IPS-18a (cell line): Measurements from ENCODE around the gene RNF212.

Experiments
- H3K27ac ChIP-seq: one replicate; pipeline ENCODE4 v1.5.1; 2013; ENCODE audit warnings: low read length
- H3K27me3 ChIP-seq: one replicate; pipeline ENCODE4 v1.6.1; 2013; ENCODE audit warnings: mild to moderate bottlenecking, low read length; ENCODE audit not compliant: control insufficient read depth, insufficient read depth
- H3K36me3 ChIP-seq: one replicate; pipeline ENCODE4 v1.6.1; 2013; ENCODE audit warnings: low read depth, low read length; ENCODE audit not compliant: control insufficient read depth
- H3K4me1 ChIP-seq: one replicate; pipeline ENCODE4 v1.6.1; 2013; ENCODE audit warnings: low read depth, low read length; ENCODE audit not compliant: control insufficient read depth
- H3K4me3 ChIP-seq: one replicate; pipeline ENCODE4 v1.5.1; 2013; ENCODE audit warnings: low read length
- H3K9ac ChIP-seq: one replicate; pipeline ENCODE4 v1.6.1; 2013; ENCODE audit warnings: mild to moderate bottlenecking, low read length, moderate library complexity
- H3K9me3 ChIP-seq: one replicate; pipeline ENCODE4 v1.6.1; 2013; ENCODE audit warnings: low read depth, low read length; ENCODE audit not compliant: control insufficient read depth

The RNF212 gene

DNA sequence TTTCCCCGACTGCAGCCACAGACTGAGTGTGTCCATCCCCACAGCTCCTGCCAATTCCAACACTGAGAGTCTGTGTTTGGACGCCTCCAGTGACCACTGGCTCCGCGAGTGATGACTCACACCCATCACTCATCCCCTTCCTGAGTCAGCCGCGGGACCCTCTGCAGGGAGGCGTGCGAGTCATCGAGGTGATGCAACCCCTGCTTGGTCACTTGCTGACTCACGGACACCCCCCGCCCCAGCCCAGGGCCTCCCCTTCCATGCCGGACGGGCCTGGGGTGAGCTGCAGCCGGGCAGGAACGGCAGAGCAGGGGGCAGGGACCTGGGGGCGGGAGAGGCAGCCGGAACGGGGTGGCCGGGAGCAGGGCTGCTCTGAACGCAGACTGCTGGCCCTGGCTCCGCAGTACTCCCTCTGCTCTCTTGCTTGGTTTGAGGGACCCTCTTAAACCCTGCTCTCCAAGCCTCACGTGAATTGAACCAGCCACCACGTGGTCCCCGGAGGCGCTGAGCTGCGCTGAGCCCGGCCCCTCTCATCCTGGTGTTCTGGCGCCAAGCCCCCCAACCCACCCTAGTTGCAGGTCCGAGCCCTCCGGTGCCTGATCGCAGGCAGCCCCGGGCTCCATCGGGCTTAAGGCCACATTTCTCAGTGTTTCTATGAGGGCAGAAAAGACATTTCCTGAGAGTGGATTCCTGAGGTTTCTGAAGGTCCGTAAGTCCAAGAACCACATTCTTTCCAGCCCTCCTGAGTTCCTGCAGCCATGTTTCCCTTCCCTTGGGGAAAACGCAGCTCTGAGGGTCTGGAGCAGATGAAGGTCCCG, 69.5 kb downstream of the RNF212 start:
- no peak overlapping the region for H3K27ac ChIP-seq
- no peaks in the 10 kb centered on the region for H3K36me3 ChIP-seq
- H3K4me3 ChIP-seq, result no peak overlapping the region
- no peaks in the 10 kb centered on the region for H3K9me3 ChIP-seq
- peaks cover 3% of the 10 kb centered on the region for H3K4me1 ChIP-seq
- H3K9ac ChIP-seq, result peak overlapping the region; percentile 1
- H3K27me3 ChIP-seq, result peaks cover 54% of the 10 kb centered on the region

- Histone ChIP-seq H3K27ac (no peak overlapping the region), H3K4me3 (no peak overlapping the region), H3K27me3 (peaks cover 47% of the 10 kb centered on the region), H3K9me3 (no peaks in the 10 kb centered on the region), H3K9ac (peak overlapping the region; percentile 1), H3K4me1 (peaks cover 3% of the 10 kb centered on the region), H3K36me3 (no peaks in the 10 kb centered on the region)
Measured at GRCh38 chr4:1043162-1043561, 70.2 kb downstream of the RNF212 start.

- H3K36me3 ChIP-seq, result no peaks in the 10 kb centered on the region
- H3K27me3 ChIP-seq, result peaks cover 41% of the 10 kb centered on the region
- no peak overlapping the region for H3K9ac ChIP-seq
- no peak overlapping the region for H3K4me3 ChIP-seq
- no peaks in the 10 kb centered on the region for H3K9me3 ChIP-seq
- H3K27ac ChIP-seq, result no peak overlapping the region
- H3K4me1 ChIP-seq, result peaks cover 3% of the 10 kb centered on the region
Measured at GRCh38 chr4:1042352-1043055, 70.9 kb downstream of the RNF212 start.

- Histone ChIP-seq H3K4me3 (no peak overlapping the region), H3K27me3 (peaks cover 35% of the 10 kb centered on the region), H3K9ac (no peak overlapping the region), H3K36me3 (no peaks in the 10 kb centered on the region), H3K9me3 (no peaks in the 10 kb centered on the region), H3K4me1 (peaks cover 3% of the 10 kb centered on the region), H3K27ac (no peak overlapping the region)
Measured at GRCh38 chr4:1041936-1042330, 71.4 kb downstream of the RNF212 start.

GRCh38 chr4:1041147-1041935, 72.0 kb downstream of the RNF212 start:
- no peak overlapping the region for H3K9ac ChIP-seq
- H3K4me1 ChIP-seq, result peaks cover 3% of the 10 kb centered on the region
- H3K36me3 ChIP-seq, result no peaks in the 10 kb centered on the region
- no peak overlapping the region for H3K27ac ChIP-seq
- H3K4me3 ChIP-seq, result no peak overlapping the region
- no peaks in the 10 kb centered on the region for H3K9me3 ChIP-seq
- peaks cover 29% of the 10 kb centered on the region for H3K27me3 ChIP-seq

GRCh38 chr4:1040344-1041146, 72.8 kb downstream of the RNF212 start:
- Histone ChIP-seq H3K4me1 (peaks cover 3% of the 10 kb centered on the region), H3K36me3 (no peaks in the 10 kb centered on the region), H3K9ac (no peak overlapping the region), H3K27ac (no peak overlapping the region), H3K9me3 (no peaks in the 10 kb centered on the region), H3K4me3 (no peak overlapping the region), H3K27me3 (peaks cover 24% of the 10 kb centered on the region)

GRCh38 chr4:1039493-1040343, 73.6 kb downstream of the RNF212 start:
- peaks cover 3% of the 10 kb centered on the region for H3K4me1 ChIP-seq
- no peaks in the 10 kb centered on the region for H3K9me3 ChIP-seq
- no peak overlapping the region for H3K27ac ChIP-seq
- H3K36me3 ChIP-seq, result no peaks in the 10 kb centered on the region
- no peak overlapping the region for H3K4me3 ChIP-seq
- H3K9ac ChIP-seq, result no peak overlapping the region
- H3K27me3 ChIP-seq, result peaks cover 16% of the 10 kb centered on the region

- Histone ChIP-seq H3K9ac (no peak overlapping the region), H3K4me1 (peaks cover 3% of the 10 kb centered on the region), H3K9me3 (no peaks in the 10 kb centered on the region), H3K27me3 (peaks cover 9% of the 10 kb centered on the region), H3K36me3 (no peaks in the 10 kb centered on the region), H3K27ac (no peak overlapping the region), H3K4me3 (no peak overlapping the region)
Measured at GRCh38 chr4:1038948-1039492, 74.3 kb downstream of the RNF212 start.

GRCh38 chr4:1036976-1037810, 76.2 kb downstream of the RNF212 start:
- H3K27me3 ChIP-seq, result no peaks in the 10 kb centered on the region
- H3K4me3 ChIP-seq, result no peak overlapping the region
- no peak overlapping the region for H3K9ac ChIP-seq
- no peaks in the 10 kb centered on the region for H3K9me3 ChIP-seq
- H3K4me1 ChIP-seq, result no peaks in the 10 kb centered on the region
- H3K36me3 ChIP-seq, result no peaks in the 10 kb centered on the region
- H3K27ac ChIP-seq, result no peak overlapping the region

- H3K27me3 ChIP-seq, result no peaks in the 10 kb centered on the region
- H3K9ac ChIP-seq, result no peak overlapping the region
Measured at GRCh38 chr4:1036095-1036494, 77.3 kb downstream of the RNF212 start.

More at GRCh38 chr4:1036095-1036494, 77.3 kb downstream of the RNF212 start:
- no peak overlapping the region for H3K27ac ChIP-seq
- H3K4me1 ChIP-seq, result no peaks in the 10 kb centered on the region
- no peaks in the 10 kb centered on the region for H3K36me3 ChIP-seq
- H3K4me3 ChIP-seq, result no peak overlapping the region
- no peaks in the 10 kb centered on the region for H3K9me3 ChIP-seq
